ENCODE measurements around the gene PLAAT3.
"Not testable (repeated sequence)": the region's sequence is repeated elsewhere in the genome, so short reads cannot be mapped to it uniquely, and the experiment has no call there.

PLAAT3 gene

DNA sequence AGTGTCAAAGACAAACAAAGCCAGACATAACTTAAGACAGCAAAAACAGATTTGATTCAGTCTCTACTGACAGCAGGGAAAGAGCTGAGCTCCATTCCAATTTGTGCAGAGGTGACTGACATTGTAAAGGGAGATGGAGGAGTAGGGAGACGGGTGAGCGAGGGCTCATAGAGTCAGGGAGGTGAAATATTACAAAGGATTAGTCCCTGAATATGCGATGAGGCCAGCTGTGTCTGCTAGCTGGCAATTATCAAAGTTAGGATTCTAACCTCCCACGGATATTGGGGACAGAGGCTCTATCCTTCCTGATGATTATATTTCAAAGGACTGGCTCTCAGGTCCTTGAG, 59.4 kb downstream of the PLAAT3 start:
- no peak overlapping the region for H3K27ac ChIP-seq (ENCODE audit: low read length)
- no peaks in the 10 kb centered on the region; the same call in none of the 2 replicates for H3K4me1 ChIP-seq (ENCODE audit: control insufficient read depth, insufficient read depth, low read length)
- no CpG with 5 or more reads among the region's 4 CpGs for WGBS (ENCODE audit: insufficient coverage, insufficient read length)
- H3K9me3 ChIP-seq (ENCODE audit: control insufficient read depth, insufficient read depth, low read length) = no peaks in the 10 kb centered on the region
- no peaks in the 10 kb centered on the region for H3K36me3 ChIP-seq (ENCODE audit: control insufficient read depth, insufficient read depth, low read length)
- no peak for DNase-seq (ENCODE audit: low read depth, low spot score)
- no peak overlapping the region for H3K4me3 ChIP-seq (ENCODE audit: low read length)
- H3K27me3 ChIP-seq (ENCODE audit: control insufficient read depth, insufficient read depth, low read length) = no peaks in the 10 kb centered on the region

DNA sequence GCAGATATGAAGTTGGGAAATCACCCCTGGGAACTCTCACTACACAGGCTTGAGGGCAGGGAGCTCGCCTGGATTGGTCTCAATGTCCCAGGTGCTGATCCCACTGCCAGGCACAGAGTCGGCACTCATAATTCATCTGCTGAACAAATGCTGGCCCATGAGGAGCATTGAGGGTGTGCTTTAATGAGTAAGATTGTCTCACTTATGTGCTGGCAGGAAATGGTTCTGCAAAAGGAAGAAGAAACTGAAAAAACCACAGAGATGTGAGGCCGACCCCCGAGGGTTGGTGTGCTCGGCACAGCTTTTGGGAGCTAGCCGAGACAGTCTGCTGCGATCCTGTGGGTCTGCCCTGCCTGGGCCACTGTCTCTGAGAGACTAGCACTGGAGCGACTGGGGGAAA, 60.5 kb downstream of the PLAAT3 start:
- no peak overlapping the region for H3K4me3 ChIP-seq (ENCODE audit: low read length)
- no peak for DNase-seq (ENCODE audit: low read depth, low spot score)
- WGBS (ENCODE audit: insufficient coverage, insufficient read length) = no CpG with 5 or more reads among the region's 8 CpGs
- H3K9me3 ChIP-seq (ENCODE audit: control insufficient read depth, insufficient read depth, low read length) = no peaks in the 10 kb centered on the region
- no peak overlapping the region for H3K27ac ChIP-seq (ENCODE audit: low read length)
- no peaks in the 10 kb centered on the region for H3K27me3 ChIP-seq (ENCODE audit: control insufficient read depth, insufficient read depth, low read length)
- no peaks in the 10 kb centered on the region; the same call in none of the 2 replicates for H3K4me1 ChIP-seq (ENCODE audit: control insufficient read depth, insufficient read depth, low read length)
- H3K36me3 ChIP-seq (ENCODE audit: control insufficient read depth, insufficient read depth, low read length) = no peaks in the 10 kb centered on the region

- no peak for DNase-seq (ENCODE audit: low read depth, low spot score)
- H3K9me3 ChIP-seq (ENCODE audit: control insufficient read depth, insufficient read depth, low read length) = no peaks in the 10 kb centered on the region
- no CpG with 5 or more reads among the region's 7 CpGs for WGBS (ENCODE audit: insufficient coverage, insufficient read length)
- H3K4me1 ChIP-seq (ENCODE audit: control insufficient read depth, insufficient read depth, low read length) = no peaks in the 10 kb centered on the region; the same call in 1 of the 2 replicates
- H3K4me3 ChIP-seq (ENCODE audit: low read length) = no peak overlapping the region
- no peaks in the 10 kb centered on the region for H3K27me3 ChIP-seq (ENCODE audit: control insufficient read depth, insufficient read depth, low read length)
- no peaks in the 10 kb centered on the region for H3K36me3 ChIP-seq (ENCODE audit: control insufficient read depth, insufficient read depth, low read length)
- H3K27ac ChIP-seq (ENCODE audit: low read length) = no peak overlapping the region
Measured at GRCh38 chr11:63552921-63553320, 61.3 kb downstream of the PLAAT3 start.

DNA sequence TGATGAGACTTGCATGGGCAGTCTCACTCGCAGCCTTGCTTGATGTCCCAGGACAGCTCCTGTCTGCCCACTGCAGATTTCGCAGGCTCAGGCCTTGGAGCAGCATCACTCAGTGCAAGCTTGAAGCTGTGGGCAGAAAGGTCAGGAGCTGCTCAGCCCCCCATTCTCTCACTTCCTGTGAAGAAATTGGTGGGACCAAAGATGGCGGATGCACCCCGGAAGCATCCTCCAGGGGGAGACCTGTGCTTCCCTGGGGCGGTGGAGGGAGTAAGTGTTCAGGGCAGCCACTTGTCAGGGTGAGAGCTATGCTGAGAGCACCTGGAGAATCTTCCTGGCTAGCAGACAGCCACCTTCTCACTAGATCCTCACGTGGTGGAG, 62.4 kb downstream of the PLAAT3 start:
- Histone ChIP-seq H3K27me3 (ENCODE audit: control insufficient read depth, insufficient read depth, low read length) (no peaks in the 10 kb centered on the region), H3K27ac (ENCODE audit: low read length) (no peak overlapping the region), H3K9me3 (ENCODE audit: control insufficient read depth, insufficient read depth, low read length) (no peaks in the 10 kb centered on the region), H3K4me3 (ENCODE audit: low read length) (no peak overlapping the region), H3K4me1 (ENCODE audit: control insufficient read depth, insufficient read depth, low read length) (no peaks in the 10 kb centered on the region; the same call in 1 of the 2 replicates), H3K36me3 (ENCODE audit: control insufficient read depth, insufficient read depth, low read length) (no peaks in the 10 kb centered on the region)
- DNase-seq (ENCODE audit: low read depth, low spot score) = no peak
- WGBS (ENCODE audit: insufficient coverage, insufficient read length) = no CpG with 5 or more reads among the region's 6 CpGs

DNA sequence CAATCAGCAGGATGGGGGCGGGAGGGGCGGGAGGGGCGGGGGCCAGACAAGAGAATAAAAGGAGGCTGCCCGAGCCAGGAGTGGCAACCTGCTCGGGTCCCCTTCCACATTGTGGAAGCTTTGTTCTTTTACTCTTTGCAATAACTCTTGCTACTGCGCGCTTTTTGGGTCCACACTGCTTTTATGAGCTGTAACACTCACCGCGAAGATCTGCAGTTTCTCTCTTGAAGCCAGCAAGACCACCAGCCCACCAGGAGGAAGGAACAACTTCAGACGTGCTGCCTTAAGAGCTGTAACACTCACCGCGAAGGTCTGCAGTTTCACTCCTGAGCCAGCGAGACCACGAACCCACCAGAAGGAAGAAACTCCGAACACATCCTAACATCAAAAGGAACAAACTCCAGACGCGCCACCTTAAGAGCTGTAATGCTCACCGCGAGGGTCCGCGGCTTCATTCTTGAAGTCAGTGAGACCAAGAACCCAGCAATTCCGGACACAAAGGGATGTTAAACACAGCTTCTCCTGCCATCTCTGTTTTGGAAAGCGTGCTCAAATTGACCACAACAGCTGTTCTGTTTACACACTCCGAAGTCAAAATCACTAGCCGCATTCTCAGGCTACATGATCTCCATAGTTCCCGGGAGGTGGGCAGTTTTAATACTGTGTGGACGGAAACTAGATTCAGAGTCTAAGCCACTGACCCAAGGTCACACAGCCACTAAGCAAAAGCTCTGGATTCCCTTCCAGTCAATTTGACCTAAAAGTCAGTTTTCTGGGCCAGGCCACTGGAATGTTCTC, 62.9 kb downstream of the PLAAT3 start:
- no CpG with 5 or more reads among the region's 27 CpGs for WGBS (ENCODE audit: insufficient coverage, insufficient read length)
- no peak overlapping the region for H3K4me3 ChIP-seq (ENCODE audit: low read length)
- H3K9me3 ChIP-seq (ENCODE audit: control insufficient read depth, insufficient read depth, low read length) = no peaks in the 10 kb centered on the region
- DNase-seq (ENCODE audit: low read depth, low spot score) = no peak
- no peak overlapping the region for H3K27ac ChIP-seq (ENCODE audit: low read length)
- H3K36me3 ChIP-seq (ENCODE audit: control insufficient read depth, insufficient read depth, low read length) = no peaks in the 10 kb centered on the region
- no peaks in the 10 kb centered on the region for H3K27me3 ChIP-seq (ENCODE audit: control insufficient read depth, insufficient read depth, low read length)
- H3K4me1 ChIP-seq (ENCODE audit: control insufficient read depth, insufficient read depth, low read length) = no peaks in the 10 kb centered on the region; the same call in 1 of the 2 replicates

DNA sequence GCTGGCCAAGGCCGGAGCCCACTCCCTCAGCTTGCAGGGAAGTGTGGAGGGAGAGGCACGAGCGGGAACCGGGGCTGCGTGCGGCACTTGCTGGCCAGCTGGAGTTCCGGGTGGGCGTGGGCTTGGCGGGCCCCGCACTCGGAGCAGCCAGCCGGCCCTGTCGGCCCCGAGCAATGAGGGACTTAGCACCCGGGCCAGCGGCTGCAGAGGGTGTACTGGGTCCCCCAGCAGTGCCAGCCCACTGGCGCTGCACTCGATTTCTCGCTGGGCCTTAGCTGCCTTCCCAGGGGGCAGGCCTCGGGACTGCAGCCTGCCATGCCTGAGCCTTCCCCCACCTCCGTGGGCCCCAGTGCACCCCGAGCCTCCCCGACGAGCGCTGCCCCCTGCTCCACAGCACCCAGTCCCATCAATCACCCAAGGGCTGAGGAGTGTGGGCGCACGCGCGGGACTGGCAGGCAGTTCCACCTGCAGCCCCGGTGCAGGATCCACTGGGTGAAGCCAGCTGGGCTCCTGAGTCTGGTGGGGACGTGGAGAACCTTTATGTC, 64.0 kb downstream of the PLAAT3 start:
- H3K36me3 ChIP-seq (ENCODE audit: control insufficient read depth, insufficient read depth, low read length); H3K4me3 ChIP-seq (ENCODE audit: low read length); H3K27ac ChIP-seq (ENCODE audit: low read length); H3K9me3 ChIP-seq (ENCODE audit: control insufficient read depth, insufficient read depth, low read length); DNase-seq (ENCODE audit: low read depth, low spot score); H3K27me3 ChIP-seq (ENCODE audit: control insufficient read depth, insufficient read depth, low read length); H3K4me1 ChIP-seq (ENCODE audit: control insufficient read depth, insufficient read depth, low read length): not testable (repeated sequence)
- WGBS (ENCODE audit: insufficient coverage, insufficient read length) = no CpG with 5 or more reads among the region's 31 CpGs

- no peaks in the 10 kb centered on the region for H3K9me3 ChIP-seq (ENCODE audit: control insufficient read depth, insufficient read depth, low read length)
- H3K36me3 ChIP-seq (ENCODE audit: control insufficient read depth, insufficient read depth, low read length) = no peaks in the 10 kb centered on the region
- no peaks in the 10 kb centered on the region for H3K4me1 ChIP-seq (ENCODE audit: control insufficient read depth, insufficient read depth, low read length)
- WGBS (ENCODE audit: insufficient coverage, insufficient read length) = no CpG with 5 or more reads among the region's 4 CpGs
- H3K27ac ChIP-seq (ENCODE audit: low read length) = no peak overlapping the region
- no peak for DNase-seq (ENCODE audit: low read depth, low spot score)
- H3K4me3 ChIP-seq (ENCODE audit: low read length) = no peak overlapping the region
- H3K27me3 ChIP-seq (ENCODE audit: control insufficient read depth, insufficient read depth, low read length) = no peaks in the 10 kb centered on the region
Measured at GRCh38 chr11:63549411-63549810, 64.8 kb downstream of the PLAAT3 start.

DNA sequence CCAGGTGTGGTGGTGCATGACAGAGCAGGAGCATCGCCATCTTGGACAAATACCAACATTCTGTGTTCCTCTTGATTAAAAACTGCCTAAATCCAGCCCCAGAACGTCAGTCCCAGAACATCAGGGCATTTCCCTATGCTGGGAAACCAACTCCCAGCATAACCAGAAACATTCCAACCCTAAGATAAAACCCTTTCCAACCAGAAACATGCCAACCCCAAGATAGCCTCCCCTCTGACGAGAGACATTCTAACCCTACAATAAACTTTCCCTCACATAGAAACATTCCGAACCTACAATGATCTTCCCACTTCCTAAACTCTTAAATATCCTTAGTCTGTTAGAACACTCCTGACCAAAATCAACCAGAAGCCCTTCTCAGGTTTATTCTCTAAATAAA, 66.1 kb downstream of the PLAAT3 start:
- H3K4me1 ChIP-seq (ENCODE audit: control insufficient read depth, insufficient read depth, low read length) = no peaks in the 10 kb centered on the region
- H3K4me3 ChIP-seq (ENCODE audit: low read length) = no peak overlapping the region
- WGBS (ENCODE audit: insufficient coverage, insufficient read length) = 100% methylated on average over 1 of the region's 4 CpGs
- no peaks in the 10 kb centered on the region for H3K9me3 ChIP-seq (ENCODE audit: control insufficient read depth, insufficient read depth, low read length)
- DNase-seq (ENCODE audit: low read depth, low spot score) = no peak
- H3K27ac ChIP-seq (ENCODE audit: low read length) = no peak overlapping the region
- no peaks in the 10 kb centered on the region for H3K27me3 ChIP-seq (ENCODE audit: control insufficient read depth, insufficient read depth, low read length)
- H3K36me3 ChIP-seq (ENCODE audit: control insufficient read depth, insufficient read depth, low read length) = no peaks in the 10 kb centered on the region

DNA sequence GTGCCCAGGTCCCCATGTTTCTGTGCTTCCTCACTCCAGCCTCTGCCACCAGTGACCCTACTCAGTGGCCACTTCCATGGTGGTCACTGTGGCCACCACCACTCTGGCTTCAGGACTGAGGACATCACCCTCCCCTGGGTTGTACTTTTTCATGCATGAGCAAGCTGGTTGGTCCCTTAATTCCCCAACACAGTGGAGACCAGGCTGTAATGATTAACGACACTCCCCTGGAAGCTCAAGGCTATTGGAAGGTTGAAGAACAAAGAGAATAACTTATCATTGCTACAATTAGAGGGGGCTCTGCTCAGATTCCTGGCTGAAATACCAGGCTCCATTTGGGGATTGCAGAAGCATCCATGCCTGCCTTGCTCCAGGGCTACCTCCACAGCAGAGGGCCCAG, 67.2 kb downstream of the PLAAT3 start:
- Histone ChIP-seq H3K36me3 (ENCODE audit: control insufficient read depth, insufficient read depth, low read length) (no peaks in the 10 kb centered on the region), H3K4me1 (ENCODE audit: control insufficient read depth, insufficient read depth, low read length) (no peaks in the 10 kb centered on the region), H3K9me3 (ENCODE audit: control insufficient read depth, insufficient read depth, low read length) (no peaks in the 10 kb centered on the region), H3K4me3 (ENCODE audit: low read length) (no peak overlapping the region), H3K27ac (ENCODE audit: low read length) (no peak overlapping the region), H3K27me3 (ENCODE audit: control insufficient read depth, insufficient read depth, low read length) (no peaks in the 10 kb centered on the region)
- no peak for DNase-seq (ENCODE audit: low read depth, low spot score)
- WGBS (ENCODE audit: insufficient coverage, insufficient read length) = no CpG with 5 or more reads among the region's 1 CpG

GRCh38 chr11:63543711-63544110, 70.5 kb downstream of the PLAAT3 start:
- Histone ChIP-seq H3K27ac (ENCODE audit: low read length) (no peak overlapping the region), H3K4me3 (ENCODE audit: low read length) (no peak overlapping the region), H3K9me3 (ENCODE audit: control insufficient read depth, insufficient read depth, low read length) (no peaks in the 10 kb centered on the region), H3K36me3 (ENCODE audit: control insufficient read depth, insufficient read depth, low read length) (no peaks in the 10 kb centered on the region), H3K27me3 (ENCODE audit: control insufficient read depth, insufficient read depth, low read length) (no peaks in the 10 kb centered on the region), H3K4me1 (ENCODE audit: control insufficient read depth, insufficient read depth, low read length) (no peaks in the 10 kb centered on the region)
- WGBS (ENCODE audit: insufficient coverage, insufficient read length) = no CpG with 5 or more reads among the region's 2 CpGs
- no peak for DNase-seq (ENCODE audit: low read depth, low spot score)

GRCh38 chr11:63542506-63542905, 71.7 kb downstream of the PLAAT3 start:
- not testable (repeated sequence) for H3K4me3 ChIP-seq (ENCODE audit: low read length); DNase-seq (ENCODE audit: low read depth, low spot score); H3K36me3 ChIP-seq (ENCODE audit: control insufficient read depth, insufficient read depth, low read length); H3K27me3 ChIP-seq (ENCODE audit: control insufficient read depth, insufficient read depth, low read length); H3K4me1 ChIP-seq (ENCODE audit: control insufficient read depth, insufficient read depth, low read length); H3K27ac ChIP-seq (ENCODE audit: low read length); H3K9me3 ChIP-seq (ENCODE audit: control insufficient read depth, insufficient read depth, low read length)
- WGBS (ENCODE audit: insufficient coverage, insufficient read length) = no CpG with 5 or more reads among the region's 2 CpGs

Data from iPS DF 6.9 (cell line).